Measurements from ENCODE around the gene ISG20L2.

Gene ISG20L2

GRCh38 chr1:156689035-156689952 is 39.3 kb downstream of the ISG20L2 start:
- peak; percentile 76 for DNase-seq (ENCODE audit: low spot score)

GRCh38 chr1:156684227-156684782 is 44.3 kb downstream of the ISG20L2 start:
- DNase-seq (ENCODE audit: low spot score) = peak; percentile 18

GRCh38 chr1:156682166-156682890 is 46.2 kb downstream of the ISG20L2 start:
- DNase-seq (ENCODE audit: low spot score) = no peak

GRCh38 chr1:156681196-156681960 is 47.2 kb downstream of the ISG20L2 start:
- no peak for DNase-seq (ENCODE audit: low spot score)

GRCh38 chr1:156680056-156680455 is 48.5 kb downstream of the ISG20L2 start:
- no peak for DNase-seq (ENCODE audit: low spot score)

GRCh38 chr1:156677616-156678596 is 50.7 kb downstream of the ISG20L2 start:
- peak; percentile 25 for DNase-seq (ENCODE audit: low spot score)

- DNase-seq (ENCODE audit: low spot score) = no peak
Measured at GRCh38 chr1:156676820-156677615, 51.5 kb downstream of the ISG20L2 start, which contains the start of gene NES. Gene NES, minus strand, starts transcription at chr1:156677407. Its CDS starts 143 bp downstream, at chr1:156677264.

GRCh38 chr1:156676114-156676819 is 52.3 kb downstream of the ISG20L2 start:
- no peak for DNase-seq (ENCODE audit: low spot score)

- no peak for DNase-seq (ENCODE audit: low spot score)
Measured at GRCh38 chr1:156675210-156676113, 53.1 kb downstream of the ISG20L2 start.

GRCh38 chr1:156673387-156674121 is 55.0 kb downstream of the ISG20L2 start:
- DNase-seq (ENCODE audit: low spot score) = no peak
